GM18517 (cell line): ENCODE results near the gene SMIM35.

ENCODE experiments used
- ATAC-seq: cut with Tn5 transposase; IDR thresholded peaks from one replicate; pipeline ENCODE4 v1.9.1; 2021; ENCODE audit warnings: mild to moderate bottlenecking, moderate library complexity; ENCODE audit not compliant: unreplicated experiment

The SMIM35 gene

DNA sequence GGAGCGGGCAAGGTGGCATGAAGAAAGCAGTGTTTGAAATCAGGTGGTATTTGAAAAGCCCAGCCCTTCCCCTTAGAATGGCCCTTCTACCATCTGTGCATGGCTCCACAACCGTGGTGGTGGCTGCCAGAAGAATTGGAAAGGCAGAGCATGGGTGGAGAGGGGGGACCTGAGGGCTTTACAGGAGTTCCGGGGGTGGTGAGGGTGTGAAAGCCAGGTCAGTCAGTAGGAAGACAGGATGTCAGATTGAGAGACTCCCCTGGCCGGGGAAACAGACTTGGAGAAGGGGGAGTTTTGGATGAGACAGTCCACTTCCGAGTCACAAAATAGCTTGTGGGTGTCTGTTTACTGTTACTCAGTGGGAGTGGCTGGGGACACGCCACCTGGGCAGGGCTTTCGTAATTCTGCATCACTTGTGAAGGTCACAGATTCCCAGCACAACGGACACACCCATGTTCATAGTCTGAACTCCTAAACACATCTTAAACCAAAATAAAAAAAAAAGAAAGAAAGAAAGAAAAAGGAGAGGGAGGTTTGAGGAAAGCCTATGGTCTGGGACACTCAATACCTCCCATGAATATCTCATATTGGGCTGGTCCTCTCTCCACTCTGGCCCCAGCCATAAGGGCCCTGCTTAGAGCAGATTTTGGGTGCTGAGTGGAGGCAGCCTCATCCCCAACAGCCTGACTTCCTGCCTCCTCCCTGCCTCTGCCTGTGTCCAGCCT is 24.4 kb upstream of the SMIM35 start:
- ATAC-seq, result no peak

DNA sequence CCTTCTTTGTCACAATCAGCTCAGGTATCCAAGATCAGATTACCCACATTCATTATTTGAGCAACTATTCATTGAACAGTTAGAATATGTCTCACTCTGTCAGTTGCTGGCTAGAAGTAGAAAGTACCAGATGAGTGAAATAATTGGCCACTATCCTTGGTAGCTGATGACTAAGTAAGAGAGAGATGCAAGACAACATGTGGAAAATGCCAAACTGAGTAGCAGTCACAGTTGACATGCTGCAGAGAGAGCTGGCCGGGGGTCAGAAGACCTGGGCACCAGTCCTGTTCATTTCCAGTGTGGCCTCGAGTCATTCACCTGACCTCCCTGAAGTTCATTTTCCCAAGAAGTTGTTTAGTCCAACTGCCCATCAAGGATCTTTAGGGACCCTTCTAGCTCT is 22.5 kb upstream of the SMIM35 start:
- no peak for ATAC-seq

DNA sequence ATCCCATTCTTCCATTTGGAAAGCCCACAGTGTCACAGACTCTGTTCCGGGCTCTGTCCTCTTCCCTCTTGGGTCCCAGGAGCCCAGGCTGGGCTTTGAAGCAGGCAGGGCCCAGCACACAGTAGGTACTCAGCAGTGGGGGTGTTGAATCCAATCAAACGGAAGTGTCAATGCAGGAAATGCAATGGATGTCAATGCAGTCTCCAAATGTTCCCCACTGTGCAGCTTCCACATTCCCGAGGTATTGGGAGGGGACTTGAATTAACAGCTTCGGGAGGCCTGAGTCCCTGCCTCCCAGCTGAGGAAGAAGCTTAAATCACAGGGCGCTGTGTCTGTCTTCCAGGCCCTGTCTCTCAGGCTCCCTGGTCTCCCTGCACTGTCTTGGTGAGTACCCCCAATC is 21.8 kb upstream of the SMIM35 start:
- no peak for ATAC-seq

DNA sequence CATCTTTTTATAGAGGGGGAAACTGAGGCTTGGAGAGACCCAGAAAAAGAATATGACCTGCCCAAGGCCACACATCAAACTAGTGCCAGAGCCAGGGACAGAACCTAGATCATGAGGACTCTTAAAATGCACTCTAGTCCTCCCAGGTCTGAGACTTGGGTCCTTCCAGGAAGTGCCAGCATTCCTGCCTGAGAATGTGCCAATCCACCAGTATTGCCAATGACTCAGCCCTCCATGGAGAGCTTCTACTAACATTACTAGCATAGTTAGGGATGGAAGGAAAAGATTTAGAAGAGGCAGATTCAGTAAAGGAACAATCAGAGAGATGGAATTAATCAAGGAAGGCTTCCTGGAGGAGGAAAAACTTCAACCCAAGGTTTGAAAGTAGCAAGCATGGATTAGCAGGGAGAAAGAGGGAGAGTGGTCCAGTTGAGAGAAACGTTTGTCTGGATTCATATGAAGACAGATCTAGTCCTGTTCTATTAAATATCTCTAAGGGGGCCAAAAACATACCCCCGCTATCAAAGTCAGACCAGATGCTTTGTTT is 20.1 kb upstream of the SMIM35 start:
- no peak for ATAC-seq

DNA sequence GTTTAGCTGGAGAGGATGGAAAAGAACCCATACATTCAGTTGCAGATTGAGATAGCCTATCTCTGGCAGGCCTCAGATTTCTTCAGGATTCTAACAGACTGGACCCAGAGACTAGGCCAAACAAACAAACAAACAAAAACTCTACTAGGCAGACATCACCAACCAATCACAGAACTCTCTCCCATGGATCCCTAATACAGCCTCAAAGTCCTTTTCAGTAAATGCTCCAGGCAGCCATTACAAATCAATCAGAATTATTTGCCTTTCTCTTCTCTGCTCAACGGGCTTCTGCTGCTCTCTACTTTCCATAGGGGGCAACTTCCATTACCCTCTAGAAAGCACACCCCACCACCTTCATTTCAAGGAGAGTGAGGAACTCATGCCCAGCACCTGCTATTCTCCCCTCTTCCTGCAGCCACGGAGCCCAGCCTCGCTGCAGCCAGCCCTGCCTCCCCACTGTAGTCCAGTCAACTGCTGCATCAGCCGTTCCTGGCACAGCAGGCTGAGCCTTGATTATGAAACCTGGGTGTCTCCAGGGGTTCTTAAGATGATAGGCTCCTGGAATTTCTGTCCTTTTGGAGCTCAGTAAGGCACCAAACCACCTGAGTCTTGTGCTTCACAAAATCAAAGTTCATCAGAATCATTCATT is 19.0 kb upstream of the SMIM35 start:
- no peak for ATAC-seq

DNA sequence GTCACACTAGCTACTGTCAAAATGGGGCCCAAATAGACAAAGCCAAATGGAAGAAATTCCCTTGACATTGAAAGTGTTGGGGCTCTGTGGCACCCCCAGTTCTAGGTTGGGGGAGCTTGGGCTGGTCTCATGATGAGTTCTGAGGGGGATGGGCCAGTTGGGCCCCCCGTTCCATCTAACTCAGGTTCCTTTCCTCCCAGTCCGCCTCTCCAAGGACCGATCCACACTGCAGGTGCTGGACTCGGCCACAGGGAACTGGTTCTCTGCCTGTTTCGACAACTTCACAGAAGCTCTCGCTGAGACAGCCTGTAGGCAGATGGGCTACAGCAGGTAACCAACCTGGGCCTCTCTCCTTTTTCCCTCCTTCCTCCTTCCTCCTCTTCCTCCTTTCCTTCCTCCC is 17.7 kb upstream of the SMIM35 start:
- ATAC-seq, result no peak

DNA sequence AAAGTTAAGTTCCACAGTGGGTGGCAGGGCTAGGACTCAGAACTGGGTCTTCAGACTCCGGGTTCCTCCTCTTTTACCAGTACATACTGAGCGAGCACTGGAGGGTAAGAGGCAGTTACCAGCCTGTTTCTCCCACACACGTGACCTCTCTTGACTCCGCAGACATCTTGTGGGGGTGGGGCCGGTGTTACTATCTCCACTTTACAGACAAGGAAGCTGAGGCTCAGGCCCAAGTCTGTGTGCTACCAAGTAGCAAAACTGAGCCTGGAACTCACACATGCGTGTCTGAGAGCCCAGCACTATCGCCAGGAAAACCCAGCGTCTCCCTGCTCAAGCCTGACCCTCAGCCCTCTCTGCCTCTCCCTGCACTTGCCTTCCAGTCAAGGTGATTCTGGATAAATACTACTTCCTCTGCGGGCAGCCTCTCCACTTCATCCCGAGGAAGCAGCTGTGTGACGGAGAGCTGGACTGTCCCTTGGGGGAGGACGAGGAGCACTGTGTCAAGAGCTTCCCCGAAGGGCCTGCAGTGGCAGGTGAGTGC is 16.0 kb upstream of the SMIM35 start:
- ATAC-seq, result no peak

DNA sequence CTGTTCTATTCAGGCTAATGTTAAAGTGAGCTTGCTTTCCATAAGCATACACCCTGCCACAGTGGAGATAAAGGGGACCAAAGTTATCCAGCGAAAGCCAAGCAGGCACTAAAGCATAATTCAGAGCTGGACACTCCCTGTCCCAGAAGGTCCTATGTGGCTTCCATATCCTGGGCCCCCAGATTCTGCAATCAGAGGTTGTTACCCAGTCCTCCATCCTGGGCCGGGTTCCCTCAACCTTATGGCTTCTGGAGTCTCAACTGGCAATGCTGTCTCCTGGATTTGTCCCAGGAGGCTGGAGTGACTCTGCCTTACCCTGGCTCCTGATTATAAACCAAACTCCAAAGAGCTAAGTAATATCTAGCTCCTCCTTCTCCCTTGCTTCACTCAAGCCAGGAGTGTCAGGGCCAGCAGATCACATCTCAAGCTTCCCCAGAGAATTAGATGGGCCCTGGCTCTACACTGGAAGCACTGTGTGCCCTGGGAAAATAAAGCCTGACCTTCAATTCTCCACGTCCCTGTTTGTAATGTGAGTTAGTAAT is 14.0 kb upstream of the SMIM35 start:
- no peak for ATAC-seq

DNA sequence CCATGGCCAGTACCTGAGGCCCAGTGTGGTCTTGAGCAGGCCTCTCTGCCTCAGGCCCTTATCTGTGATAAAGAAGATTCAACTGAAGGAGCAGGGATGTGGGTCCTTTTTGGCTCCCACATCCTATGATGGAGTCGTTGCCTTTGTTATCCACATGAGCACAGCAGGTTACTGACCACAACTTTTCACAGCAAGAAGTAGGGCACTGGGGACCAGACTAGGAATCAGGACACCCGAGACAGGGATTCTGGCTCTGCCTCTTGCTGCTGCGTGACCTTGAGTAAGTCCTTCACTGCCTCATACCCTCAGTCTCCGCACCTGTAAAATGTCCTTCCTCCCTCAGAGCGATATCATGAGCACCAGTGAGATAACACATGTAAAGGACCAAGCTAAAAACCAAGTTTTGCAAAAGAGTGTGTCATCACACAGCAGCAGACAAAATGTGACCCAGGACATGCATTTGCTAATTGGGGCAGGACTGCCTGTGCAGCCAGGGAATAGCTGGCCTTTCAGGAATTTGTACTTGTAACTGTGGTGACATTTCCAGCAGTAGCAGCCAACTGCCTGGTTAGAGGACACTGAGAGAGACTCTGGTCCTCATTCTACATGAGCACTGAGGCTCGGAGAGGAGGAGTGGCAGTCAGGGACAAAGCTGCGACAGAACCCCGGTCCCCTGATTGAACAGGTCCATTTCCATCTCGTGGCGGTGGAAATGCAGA is 13.2 kb upstream of the SMIM35 start:
- ATAC-seq, result no peak

DNA sequence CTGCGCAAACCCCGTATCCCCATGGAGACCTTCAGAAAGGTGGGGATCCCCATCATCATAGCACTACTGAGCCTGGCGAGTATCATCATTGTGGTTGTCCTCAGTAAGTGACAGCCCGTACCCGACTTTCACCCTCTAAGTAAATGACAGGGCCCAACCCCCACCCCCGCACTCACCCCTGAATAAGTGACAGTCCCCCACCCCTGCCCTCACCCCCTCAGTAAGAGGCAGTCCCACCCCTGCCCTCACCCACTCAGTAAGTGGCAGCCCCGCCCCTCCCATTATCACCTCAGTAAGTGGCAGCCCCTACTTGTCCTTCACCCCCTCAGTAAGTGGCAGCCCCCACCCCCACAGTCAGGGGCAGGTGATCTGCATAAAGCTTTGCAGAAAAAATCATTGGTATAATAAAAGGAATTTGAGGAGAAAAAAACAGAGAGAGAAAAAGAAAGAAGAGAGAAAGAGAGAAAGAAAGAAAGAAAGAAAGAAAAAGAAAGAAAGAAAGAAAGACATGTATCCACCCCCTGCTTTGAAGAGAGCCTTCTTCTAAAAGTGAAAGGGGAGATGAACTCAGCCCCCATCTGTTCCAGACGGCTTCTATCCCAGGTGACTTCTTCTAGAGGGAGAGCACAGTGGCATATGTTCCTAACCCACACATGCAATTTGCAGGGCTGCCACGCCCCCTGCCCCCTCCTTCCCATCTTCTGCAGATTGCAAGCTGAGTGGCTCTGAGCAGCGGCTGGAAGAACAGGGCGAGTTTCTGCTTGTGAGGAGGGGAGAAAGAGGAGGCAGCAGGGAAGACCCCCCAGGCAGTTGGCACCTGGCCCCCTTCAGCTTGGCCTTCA is 12.5 kb upstream of the SMIM35 start:
- no peak for ATAC-seq

DNA sequence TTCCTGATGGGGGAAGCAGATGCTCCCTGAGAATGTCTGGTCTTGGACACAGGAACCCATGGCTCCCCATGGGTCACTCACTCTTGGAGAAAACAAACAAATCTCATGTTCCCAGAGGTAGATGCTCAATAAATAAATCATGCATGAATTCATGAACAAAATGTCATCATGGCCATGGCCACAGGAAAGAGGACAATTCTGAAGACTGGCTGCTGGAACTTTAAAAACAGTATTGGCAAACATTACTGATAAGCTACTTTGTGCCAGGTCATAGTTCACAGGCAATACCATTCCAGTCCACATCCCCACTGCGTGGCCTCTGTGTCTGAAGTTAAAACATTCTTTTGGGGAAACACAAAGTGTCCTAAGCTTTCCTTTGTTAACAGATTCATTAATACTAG is 9.2 kb upstream of the SMIM35 start:
- no peak for ATAC-seq

DNA sequence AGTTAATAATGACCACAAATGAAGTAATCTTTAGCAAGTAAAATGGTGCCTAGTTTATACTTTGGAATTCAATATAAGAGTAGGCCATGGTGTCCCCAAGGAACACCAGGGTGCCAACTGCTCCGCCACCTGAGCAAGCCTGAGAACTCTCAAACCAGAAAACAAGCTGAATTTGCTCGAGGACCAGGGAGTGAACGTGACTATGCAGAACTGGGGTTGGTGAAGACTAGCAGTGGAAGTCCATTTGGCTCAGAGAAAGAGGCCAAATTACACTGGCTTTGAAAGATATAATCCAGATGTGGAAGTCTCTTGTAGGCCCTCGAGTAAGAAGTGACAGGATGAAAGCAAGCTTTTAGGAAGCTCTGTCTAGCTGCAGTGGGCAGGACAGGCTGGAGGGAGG is 8.7 kb upstream of the SMIM35 start:
- no peak for ATAC-seq

DNA sequence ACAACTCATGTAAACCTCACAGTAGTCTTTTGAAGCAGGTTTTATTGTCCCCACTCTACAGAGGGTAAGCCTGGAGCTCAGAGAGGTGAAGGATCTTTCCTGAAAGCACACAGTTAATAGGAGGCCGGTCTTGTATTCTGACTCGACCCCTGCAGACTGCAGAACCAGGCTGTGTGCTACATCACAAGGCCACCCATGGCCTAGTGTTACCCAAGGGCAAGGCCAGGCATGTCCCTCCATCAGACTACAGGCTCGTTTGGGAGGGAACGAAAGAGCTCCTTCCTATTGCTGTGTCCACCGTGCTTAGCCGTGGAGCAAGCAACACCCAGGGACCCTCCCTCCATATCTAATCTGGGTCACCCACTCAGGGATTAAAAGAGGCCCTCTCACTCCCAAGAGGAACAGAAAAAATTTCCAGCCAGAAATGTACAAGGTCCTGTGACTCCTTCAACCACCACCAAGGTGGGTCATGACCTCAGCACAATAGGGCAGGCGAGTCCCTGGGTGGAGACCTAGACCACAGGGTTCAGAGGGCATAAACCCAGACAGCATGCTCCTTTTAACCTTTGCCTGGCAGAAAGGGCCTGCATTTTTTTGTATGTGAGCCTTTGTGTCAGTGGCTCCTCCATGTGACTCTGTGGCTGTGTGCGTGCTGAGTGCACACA is 6.3 kb upstream of the SMIM35 start:
- ATAC-seq, result no peak

DNA sequence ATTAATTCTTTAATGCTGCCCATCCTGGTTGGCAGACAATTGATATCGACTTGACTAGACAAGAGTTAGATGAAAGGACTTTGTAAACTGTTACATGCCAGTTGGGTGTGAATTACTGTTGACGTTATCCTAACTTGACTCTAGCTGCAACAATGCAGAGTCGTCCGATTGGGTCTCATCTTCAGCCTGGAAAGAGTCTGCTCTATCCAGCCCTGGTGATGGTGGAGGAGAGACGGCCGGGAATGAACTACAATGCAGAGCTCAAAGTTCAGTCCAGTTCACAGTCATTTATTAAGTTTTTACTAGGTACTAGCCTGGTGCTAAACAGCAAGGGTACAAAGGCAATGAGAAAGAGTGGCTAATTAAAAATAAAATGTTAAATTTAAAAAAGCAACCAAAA is 4.9 kb upstream of the SMIM35 start:
- ATAC-seq, result no peak

DNA sequence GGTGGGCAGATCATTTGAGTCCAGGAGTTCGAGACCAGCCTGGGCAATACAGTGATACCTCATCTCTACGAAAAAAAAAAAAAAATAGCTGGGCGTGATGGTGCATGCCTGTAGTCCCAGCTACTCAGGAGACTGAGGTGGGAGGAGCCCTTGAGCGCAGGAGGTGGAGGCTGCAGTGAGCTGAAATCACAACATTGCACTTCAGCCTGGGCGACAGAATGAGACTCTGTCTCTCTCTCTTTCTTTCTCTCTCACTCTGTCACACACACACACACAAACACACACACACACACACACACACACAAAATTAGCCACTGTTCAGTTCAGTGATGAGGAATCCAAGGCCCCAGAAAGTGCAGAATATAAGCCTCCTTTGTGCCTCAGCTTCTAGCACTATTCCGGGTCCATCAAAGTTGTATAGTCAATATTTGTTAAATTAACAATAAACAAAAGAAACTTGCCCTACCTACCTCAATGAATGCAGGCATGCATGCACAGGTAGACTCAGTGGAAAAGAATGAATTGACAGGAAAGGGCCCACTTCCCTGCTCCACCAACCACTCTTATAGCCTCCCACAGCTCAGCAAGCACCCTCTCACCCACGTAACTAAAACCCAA is 3.9 kb upstream of the SMIM35 start:
- no peak for ATAC-seq

DNA sequence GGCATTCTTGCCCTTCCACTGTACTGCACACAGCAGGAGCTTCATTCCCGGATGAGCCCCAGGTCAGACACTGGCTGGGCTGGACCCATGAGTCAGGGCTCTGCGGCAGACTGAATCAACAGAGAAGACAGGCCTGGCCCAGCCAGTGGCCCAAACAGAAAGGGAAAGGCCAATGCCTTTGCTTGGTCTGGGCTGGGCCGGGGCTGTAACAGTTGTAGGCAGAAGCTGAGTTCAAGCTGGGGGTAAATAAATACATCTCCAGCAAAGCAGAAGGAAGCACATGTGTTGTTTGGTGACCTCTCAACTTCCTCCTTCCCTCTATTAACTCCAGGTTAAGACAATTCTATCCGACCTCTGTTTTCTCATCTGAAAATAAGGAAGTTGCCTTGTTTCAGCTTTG is 1.8 kb upstream of the SMIM35 start:
- ATAC-seq, result no peak

DNA sequence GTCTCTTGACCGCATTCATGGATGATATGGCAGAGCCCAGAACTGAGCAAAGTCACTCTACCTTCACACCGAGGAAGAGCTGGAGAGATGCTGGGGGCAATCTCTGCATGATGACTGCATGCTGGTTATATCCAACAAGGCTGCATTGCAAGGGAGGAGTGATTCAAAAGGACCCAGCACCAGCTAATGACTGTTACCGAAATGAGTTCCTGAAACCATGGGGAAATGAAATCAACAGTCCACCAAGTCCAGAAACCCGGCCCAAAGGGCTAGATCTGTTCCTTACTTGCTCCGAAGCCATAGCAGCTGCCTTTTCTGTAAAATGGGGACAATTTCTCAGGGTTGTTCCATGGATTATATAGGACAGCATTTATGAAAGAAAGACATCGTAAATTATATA is 1.2 kb upstream of the SMIM35 start:
- ATAC-seq, result no peak

DNA sequence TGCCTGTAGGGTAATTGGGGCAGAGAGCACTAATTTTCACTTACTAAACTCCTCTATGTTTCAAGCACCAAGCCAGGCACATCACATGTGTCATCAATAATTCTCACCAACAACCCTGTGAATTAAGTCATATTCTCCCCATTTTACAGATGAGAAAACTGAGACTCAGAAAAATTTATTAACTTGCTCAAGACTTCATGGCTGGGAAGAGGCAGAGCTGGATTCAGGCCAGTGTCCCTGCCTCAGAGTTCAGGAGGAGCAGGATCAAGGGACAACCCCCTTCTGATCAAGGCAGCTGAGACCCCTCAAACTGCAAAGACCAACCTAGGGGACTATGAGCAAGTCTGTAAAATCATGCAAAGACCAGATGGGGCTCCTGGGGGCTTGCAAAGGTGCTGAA is 2.1 kb downstream of the SMIM35 start:
- ATAC-seq, result no peak

DNA sequence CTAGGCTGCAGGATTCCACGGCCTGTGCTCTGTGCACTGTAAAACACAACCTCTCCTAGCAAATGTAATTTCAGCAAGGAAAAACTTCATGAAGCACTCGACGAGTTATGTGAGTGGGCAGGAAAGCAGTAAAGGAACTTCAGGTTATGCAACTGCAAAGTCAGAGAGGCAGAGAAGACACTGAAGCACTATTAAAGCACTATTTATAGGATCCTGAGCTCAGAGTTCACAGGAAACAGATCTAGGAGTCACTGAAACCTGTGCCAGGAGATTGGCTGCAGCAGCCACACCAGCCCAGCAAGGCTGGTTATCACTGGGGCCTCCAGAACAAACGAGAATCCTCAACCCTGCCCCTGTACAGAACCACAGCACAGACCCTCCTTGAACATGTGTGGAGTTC is 2.5 kb downstream of the SMIM35 start:
- ATAC-seq, result no peak
